NB4 (cell line): ENCODE data around the gene DTNB.

Source experiments
- POLR2A ChIP-seq: IDR thresholded peaks from 2 replicates; pipeline ENCODE4 v1.6.1; 2011; ENCODE audit warnings: mild to moderate bottlenecking; ENCODE audit not compliant: insufficient read length; ENCODE audit errors: extremely low read depth
- TF ChIP-seq, protein P1 (sequence below): IDR thresholded peaks from one replicate; pipeline ENCODE4 v1.5.1; 2012; ENCODE audit warnings: low read depth, low read length

DNA sequence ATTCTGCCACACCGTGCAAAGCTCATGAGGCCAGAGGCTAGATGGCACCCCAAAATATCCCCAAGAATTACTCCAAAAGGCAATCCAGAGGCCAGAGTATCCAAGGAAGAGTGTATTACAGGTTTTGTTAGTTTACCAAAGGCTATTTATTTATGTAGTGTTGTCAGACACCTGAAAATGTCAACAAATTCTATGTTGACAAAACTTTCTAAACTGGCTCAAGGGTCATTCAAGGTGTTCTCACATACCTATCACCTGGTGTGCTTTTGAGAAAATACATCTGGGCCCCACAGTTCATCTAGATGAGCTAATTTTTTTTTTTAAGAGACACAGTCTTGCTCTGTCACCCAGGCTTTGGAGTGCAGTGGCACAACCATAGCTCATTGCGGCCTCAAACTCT, 12.4 kb upstream of the DTNB start:
- TF ChIP-seq POLR2A: no peak
- TF ChIP-seq, protein P1, sequence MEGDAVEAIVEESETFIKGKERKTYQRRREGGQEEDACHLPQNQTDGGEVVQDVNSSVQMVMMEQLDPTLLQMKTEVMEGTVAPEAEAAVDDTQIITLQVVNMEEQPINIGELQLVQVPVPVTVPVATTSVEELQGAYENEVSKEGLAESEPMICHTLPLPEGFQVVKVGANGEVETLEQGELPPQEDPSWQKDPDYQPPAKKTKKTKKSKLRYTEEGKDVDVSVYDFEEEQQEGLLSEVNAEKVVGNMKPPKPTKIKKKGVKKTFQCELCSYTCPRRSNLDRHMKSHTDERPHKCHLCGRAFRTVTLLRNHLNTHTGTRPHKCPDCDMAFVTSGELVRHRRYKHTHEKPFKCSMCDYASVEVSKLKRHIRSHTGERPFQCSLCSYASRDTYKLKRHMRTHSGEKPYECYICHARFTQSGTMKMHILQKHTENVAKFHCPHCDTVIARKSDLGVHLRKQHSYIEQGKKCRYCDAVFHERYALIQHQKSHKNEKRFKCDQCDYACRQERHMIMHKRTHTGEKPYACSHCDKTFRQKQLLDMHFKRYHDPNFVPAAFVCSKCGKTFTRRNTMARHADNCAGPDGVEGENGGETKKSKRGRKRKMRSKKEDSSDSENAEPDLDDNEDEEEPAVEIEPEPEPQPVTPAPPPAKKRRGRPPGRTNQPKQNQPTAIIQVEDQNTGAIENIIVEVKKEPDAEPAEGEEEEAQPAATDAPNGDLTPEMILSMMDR: no peak
